GM12873 (cell line): ENCODE results near the gene CLDN8.

Experiments used
- TF ChIP-seq, protein P1 (sequence below): IDR thresholded peaks from 2 replicates; pipeline ENCODE4 v1.5.1; 2012; ENCODE audit warnings: low read depth, mild to moderate bottlenecking, moderate library complexity, low read length, control low read depth; ENCODE audit not compliant: insufficient read depth; ENCODE audit errors: missing control alignments

The CLDN8 gene

DNA sequence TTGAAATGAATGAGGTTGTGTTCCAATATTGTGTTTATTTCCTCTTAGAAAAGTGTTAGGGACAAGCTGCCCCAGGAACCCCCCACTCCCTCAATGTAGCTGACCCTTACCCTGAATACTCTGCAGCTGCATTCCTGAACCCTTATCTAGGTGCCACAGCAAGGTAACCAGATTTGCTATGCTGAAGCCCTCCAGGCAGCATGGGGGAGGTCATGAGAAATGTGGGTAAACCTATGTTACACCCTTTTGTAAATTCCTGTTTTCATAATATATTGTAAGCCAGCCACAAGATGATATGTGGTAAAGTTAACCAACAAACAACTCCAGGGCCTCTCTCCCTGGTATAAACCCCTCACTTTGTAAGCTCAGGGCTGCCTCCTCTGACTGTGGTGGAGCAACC is 27.8 kb upstream of the CLDN8 start:
- TF ChIP-seq, protein P1, sequence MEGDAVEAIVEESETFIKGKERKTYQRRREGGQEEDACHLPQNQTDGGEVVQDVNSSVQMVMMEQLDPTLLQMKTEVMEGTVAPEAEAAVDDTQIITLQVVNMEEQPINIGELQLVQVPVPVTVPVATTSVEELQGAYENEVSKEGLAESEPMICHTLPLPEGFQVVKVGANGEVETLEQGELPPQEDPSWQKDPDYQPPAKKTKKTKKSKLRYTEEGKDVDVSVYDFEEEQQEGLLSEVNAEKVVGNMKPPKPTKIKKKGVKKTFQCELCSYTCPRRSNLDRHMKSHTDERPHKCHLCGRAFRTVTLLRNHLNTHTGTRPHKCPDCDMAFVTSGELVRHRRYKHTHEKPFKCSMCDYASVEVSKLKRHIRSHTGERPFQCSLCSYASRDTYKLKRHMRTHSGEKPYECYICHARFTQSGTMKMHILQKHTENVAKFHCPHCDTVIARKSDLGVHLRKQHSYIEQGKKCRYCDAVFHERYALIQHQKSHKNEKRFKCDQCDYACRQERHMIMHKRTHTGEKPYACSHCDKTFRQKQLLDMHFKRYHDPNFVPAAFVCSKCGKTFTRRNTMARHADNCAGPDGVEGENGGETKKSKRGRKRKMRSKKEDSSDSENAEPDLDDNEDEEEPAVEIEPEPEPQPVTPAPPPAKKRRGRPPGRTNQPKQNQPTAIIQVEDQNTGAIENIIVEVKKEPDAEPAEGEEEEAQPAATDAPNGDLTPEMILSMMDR, result no peak

- TF ChIP-seq, protein P1, result no peak
These were observed 24.8 kb upstream of the CLDN8 start for GRCh38 chr21:30240661-30241060.

GRCh38 chr21:30238168-30238567 is 22.3 kb upstream of the CLDN8 start:
- TF ChIP-seq, protein P1, result no peak

GRCh38 chr21:30234643-30235042 is 18.7 kb upstream of the CLDN8 start:
- TF ChIP-seq, protein P1, result no peak

DNA sequence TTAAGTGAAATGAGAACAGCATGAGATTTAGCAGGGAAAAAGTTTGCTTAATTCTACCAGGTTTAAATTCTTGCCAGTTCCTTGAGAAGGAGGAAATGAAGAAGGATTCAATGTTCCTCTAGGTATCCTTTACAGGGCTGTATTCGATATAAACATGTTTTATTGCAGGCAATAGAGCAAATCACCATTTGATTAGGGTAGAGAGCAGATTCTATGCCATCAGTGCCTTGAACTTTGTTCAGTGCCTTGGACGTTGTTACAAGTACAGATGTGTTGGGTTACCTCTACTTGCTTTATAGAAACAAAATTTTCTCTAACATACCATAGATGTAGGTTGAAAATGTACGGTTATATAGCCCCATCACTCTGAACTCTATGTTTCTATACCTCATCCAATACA is 18.2 kb upstream of the CLDN8 start:
- TF ChIP-seq, protein P1, result no peak

- TF ChIP-seq, protein P1, result no peak
These were observed 17.5 kb upstream of the CLDN8 start for GRCh38 chr21:30233228-30234020.

GRCh38 chr21:30232011-30232410 is 16.1 kb upstream of the CLDN8 start:
- TF ChIP-seq, protein P1, result no peak
